Sigmoid colon (tissue), 3 donors: ENCODE measurements around the gene CYSRT1.

Source experiments
- POLR2A ChIP-seq, 2 donors: fragments of 450-650 bp; IDR thresholded peaks; one replicate each; pipeline ENCODE4 v1.6.1; 2016; ENCODE audit warnings: antibody characterized with exemption in 2 of 2, mild to moderate bottlenecking in 2 of 2, moderate library complexity in 2 of 2
- TF ChIP-seq, protein P1 (sequence below), 4 experiments: fragments of 450-650 bp in 3 of 4; fragments of 200-600 bp in 1 of 4; IDR thresholded peaks; one replicate each; pipeline ENCODE4 v1.5.1; 2016 to 2019; ENCODE audit warnings: antibody characterized with exemption in 4 of 4, mild to moderate bottlenecking in 3 of 4, moderate library complexity in 2 of 4

GRCh38 chr9:137228506-137228967 lies 3.6 kb downstream of the CYSRT1 start:
- no peak for TF ChIP-seq POLR2A (IDR thresholded peaks at IDR 0.05)
- TF ChIP-seq, protein P1, sequence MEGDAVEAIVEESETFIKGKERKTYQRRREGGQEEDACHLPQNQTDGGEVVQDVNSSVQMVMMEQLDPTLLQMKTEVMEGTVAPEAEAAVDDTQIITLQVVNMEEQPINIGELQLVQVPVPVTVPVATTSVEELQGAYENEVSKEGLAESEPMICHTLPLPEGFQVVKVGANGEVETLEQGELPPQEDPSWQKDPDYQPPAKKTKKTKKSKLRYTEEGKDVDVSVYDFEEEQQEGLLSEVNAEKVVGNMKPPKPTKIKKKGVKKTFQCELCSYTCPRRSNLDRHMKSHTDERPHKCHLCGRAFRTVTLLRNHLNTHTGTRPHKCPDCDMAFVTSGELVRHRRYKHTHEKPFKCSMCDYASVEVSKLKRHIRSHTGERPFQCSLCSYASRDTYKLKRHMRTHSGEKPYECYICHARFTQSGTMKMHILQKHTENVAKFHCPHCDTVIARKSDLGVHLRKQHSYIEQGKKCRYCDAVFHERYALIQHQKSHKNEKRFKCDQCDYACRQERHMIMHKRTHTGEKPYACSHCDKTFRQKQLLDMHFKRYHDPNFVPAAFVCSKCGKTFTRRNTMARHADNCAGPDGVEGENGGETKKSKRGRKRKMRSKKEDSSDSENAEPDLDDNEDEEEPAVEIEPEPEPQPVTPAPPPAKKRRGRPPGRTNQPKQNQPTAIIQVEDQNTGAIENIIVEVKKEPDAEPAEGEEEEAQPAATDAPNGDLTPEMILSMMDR (IDR thresholded peaks at IDR 0.05) = no peak
